Measurements from ENCODE around the gene PAF1. TPM values are rescaled to one million over a fixed set of nuclear protein-coding genes. Genes with fewer than 3 reads are reported as not detected.
"Not testable (repeated sequence)": the region's sequence is repeated elsewhere in the genome, so short reads cannot be mapped to it uniquely, and the experiment has no call there.

PAF1 gene
- total RNA-seq, 2 donors from 2014 or later = 26.0 to 28.5 TPM

DNA sequence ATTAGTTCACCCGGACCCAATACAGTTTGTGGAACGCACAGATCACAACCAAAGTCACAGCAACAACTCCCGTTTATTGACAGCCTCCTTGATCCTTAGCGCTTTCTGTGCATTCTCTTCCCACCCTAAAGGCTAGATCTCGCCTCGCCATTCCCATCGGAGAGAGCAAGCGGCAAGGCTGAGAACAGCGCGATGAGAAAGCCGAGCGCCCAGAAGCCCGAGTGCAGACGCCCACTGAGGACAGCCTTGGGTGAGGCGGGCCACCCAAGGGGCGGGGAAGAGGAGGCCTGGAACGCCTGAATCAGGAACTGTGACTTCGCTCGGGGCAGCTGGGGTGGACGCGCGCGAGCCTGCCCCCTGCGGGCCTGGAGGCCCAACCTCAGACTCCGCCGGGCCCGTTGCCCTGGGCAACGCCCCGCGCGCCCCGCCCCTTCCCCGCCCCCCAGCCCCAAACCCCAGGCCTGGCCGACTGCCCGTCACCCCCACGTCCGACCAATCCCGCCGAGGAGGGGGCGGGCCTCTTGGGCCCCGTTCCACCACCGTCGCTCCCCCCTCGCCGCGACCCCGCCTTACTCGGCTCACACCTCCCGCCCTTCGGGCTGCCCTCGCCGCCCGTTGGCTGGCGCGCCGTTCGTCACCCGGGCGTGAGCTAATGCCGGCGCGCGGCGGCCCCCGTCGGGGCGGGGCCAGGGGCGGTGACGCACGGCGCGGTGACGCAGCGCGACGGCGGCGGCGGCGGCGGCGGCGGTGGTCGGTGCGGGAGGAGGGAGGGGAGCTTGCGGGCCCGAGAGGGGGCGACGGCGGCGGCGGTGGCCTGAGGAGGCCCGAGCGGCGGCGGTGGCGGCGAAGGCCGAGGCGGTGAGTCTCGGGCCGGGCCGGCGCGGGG is 48.9 kb downstream of the PAF1 start, which contains the start of gene SAMD4B:
TSS of gene SAMD4B (plus strand) at position 703 of the 886 bp plus-strand sequence. CDS start 14,473 bp downstream, outside the sequence.
- DNase-seq (ENCODE audit: low spot score) = peak; percentile 100
- intact Hi-C loops (cut with DNase I) = loop anchor here in 1 of 2 donors (10.0 kb wide), 1 partner anchor 93 kb away; the partner anchor contains the start of gene RPS16

DNA sequence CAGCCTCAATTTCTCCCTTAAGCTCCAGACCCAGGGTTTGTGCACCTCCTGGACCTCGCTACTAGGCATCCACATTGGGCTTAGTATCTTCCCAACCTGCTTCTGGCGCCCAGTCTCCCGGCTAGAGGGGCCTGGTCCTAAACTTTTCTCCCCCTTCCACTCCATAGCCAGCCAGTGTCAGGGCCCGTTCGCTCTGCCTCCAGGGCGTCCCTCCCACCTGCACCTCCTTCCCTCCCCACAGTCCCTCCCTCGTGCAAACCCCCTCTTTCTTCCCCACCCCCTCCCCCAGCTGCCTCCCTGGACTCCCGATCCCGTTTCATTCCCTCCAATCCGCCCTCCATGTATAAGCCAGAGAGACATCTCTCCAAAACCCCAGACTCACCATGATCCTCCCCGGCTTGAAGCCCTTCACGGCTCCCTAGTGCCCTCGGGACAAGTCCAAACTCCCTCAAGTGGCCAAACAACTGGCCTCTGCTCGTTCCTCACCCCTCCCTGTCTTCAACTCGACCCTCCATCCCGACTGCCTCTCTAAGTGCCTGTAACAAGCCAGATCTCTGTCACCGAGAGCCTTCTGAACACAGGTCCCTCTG is 49.7 kb downstream of the PAF1 start:
- intact Hi-C loops (cut with DNase I) = loop anchor here in 1 of 2 donors (10.0 kb wide), 1 partner anchor 94 kb away; the partner anchor contains the start of gene RPS16
- DNase-seq (ENCODE audit: low spot score) = no peak

DNA sequence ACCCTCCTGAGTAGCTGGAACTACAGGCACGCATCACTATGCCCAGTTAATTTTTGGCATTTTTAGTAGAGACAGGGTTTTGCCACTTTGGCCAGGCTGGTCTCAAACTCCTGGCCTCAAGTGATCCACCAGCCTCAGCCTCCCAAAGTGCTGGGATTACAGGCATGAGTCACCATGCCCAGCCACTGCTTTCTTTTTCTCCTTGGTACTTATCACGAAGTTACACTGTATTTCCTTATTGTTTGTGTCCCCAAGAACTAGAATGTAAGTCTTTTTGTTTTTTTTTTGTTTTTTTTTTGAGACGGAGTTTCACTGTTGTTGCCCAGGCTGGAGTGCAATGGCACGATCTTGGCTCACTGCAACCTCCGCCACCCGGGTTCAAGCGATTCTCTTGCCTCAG is 50.8 kb downstream of the PAF1 start:
- intact Hi-C loops (cut with DNase I) = loop anchor here in 1 of 2 donors (10.0 kb wide), 1 partner anchor 95 kb away; the partner anchor contains the start of gene RPS16
- DNase-seq (ENCODE audit: low spot score) = not testable (repeated sequence)

DNA sequence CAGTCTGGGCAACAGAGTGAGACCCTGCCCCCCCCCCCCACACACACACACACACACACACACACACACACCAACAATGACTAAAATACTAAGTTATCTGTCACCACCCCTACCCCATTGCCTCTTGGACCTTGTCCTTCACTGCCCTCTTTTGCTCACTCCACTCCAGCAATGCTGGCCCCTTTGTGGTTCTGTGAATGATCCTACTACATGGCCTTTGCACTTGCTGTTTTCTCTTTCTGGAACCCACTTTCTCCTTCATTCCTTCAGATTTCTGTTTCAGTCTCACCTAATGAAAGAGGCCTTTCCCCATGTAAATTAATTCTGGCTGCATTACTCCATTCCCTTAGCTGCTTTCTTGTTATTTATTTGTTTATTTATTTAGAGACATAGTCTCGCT is 51.2 kb downstream of the PAF1 start:
- intact Hi-C loops (cut with DNase I) = loop anchor here (10.0 kb wide), 2 partner anchors 95 to 515 kb away; partner anchors contain the start of gene RPS16 (in 1 of the 2)

DNA sequence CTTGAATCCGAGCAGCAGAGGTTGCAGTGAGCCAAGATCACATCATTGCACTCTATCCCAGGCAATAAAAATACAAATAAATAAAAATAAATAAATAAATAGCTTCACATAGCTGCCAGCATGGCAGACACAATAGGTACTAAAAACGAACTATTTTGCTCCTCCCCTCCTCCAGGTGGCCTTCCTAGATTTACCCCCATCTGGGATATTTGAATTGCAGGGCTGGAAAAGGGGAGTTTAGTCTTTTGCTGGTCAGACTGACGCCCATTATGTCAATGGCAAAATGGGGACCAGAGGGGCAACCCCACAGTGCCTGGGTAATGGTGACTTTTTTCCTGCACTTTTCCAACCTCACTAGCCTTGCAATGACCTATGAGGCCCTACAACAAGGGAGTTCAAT is 54.4 kb downstream of the PAF1 start:
- intact Hi-C loops (cut with DNase I) = loop anchor here in 1 of 2 donors (10.0 kb wide), 1 partner anchor 512 kb away; no protein-coding TSS in a partner anchor
- no peak for DNase-seq (ENCODE audit: low spot score)

More for the DNA sequence above, 51.2 kb downstream of the PAF1 start:
- no peak for DNase-seq (ENCODE audit: low spot score)

Small RNAs within 50 kb of the gene (microRNA-seq; reads per million reads assigned to microRNA genes)
- gene MIR4530 (ENCODE audit: borderline microRNAs expressed in 2 of 2) = 0 reads per million in 2 donors

Other genes starting within 250 kb of the PAF1 start
- not detected for gene NCCRP1, start 194.1 kb downstream of the PAF1 start, total RNA-seq
- not detected for gene SYCN, start 186.8 kb downstream of the PAF1 start, total RNA-seq
- not detected for gene IFNL3, start 146.1 kb downstream of the PAF1 start, total RNA-seq
- gene IFNL4, start 142.2 kb downstream of the PAF1 start, total RNA-seq = not detected
- not detected for gene IFNL2, start 122.7 kb downstream of the PAF1 start, total RNA-seq
- not detected for gene IFNL1, start 94.7 kb downstream of the PAF1 start, total RNA-seq
- under 1 TPM; 0.29 to 0.32 TPM for gene LRFN1, start 70.2 kb downstream of the PAF1 start, total RNA-seq
- gene GMFG, start 55.1 kb downstream of the PAF1 start, total RNA-seq = 10 to 100 TPM; 35.0 to 48.4 TPM
- 100 to 1,000 TPM in 1 of 2 donors, 10 to 100 TPM in 1; 74.5 to 119 TPM for gene SAMD4B, start 48.7 kb downstream of the PAF1 start, total RNA-seq
- 10 to 100 TPM; 32.7 to 33.3 TPM for gene MED29, start 272 bp upstream of the PAF1 start, total RNA-seq
- gene ZFP36, start 15.7 kb upstream of the PAF1 start, total RNA-seq = 100 to 1,000 TPM; 258 to 509 TPM
- 10 to 100 TPM; 38.1 to 48.6 TPM for gene PLEKHG2, start 21.6 kb upstream of the PAF1 start, total RNA-seq
- gene RPS16, start 44.8 kb upstream of the PAF1 start, total RNA-seq = 1,000 to 10,000 TPM; 1,159 to 1,295 TPM
- 10 to 100 TPM; 67.0 to 74.9 TPM for gene SUPT5H, start 54.5 kb upstream of the PAF1 start, total RNA-seq
- 10 to 100 TPM; 44.5 to 45.5 TPM for gene TIMM50, start 89.7 kb upstream of the PAF1 start, total RNA-seq
- not detected for gene DLL3, start 107.8 kb upstream of the PAF1 start, total RNA-seq
- not detected for gene SELENOV, start 124.0 kb upstream of the PAF1 start, total RNA-seq
- 1 to 10 TPM; 2.4 to 2.9 TPM for gene EID2B, start 141.7 kb upstream of the PAF1 start, total RNA-seq
- 10 to 100 TPM; 12.9 to 13.0 TPM for gene EID2, start 149.1 kb upstream of the PAF1 start, total RNA-seq
- gene LGALS13, start 211.4 kb upstream of the PAF1 start, total RNA-seq = not detected